Stimulated activated CD4-positive, alpha-beta T cell treated with anti-CD3 and anti-CD28 coated beads, Interleukin-2, amount 100 ng/mL, for 24 hours (primary cell): ENCODE measurements around the gene ACKR3.

Experiments used
- DNase-seq, 2 donors: peaks; one replicate each; pipeline ENCODE4 v3.0.0-alpha.2; 2020

The ACKR3 gene

GRCh38 chr2:236569573-236569973 is at the start of gene ACKR3:
TSS of gene ACKR3 (plus strand) at chr2:236569825. CDS start at chr2:236580466, 10,641 bp downstream.
- DNase-seq, result peak; percentile 61 to 66

DNA sequence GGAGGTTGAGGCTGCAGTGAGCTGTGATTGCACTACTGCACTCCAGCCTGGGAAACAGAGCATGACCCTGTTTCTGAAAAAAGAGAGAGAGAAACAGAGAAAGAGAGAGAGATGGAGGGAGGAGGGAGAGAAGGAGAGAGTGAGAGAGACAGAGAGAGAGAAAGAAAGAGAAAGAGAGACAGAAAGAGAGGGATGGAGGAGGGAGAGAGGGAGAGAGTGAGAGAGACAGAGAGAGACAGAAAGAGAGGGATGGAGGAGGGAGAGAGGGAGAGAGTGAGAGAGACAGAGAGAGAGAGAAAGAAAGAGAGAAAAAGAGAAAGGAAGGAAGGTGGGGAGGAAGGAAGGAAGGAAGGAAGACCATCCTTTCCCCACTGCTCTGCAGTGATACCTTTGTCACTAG is 48.1 kb upstream of the ACKR3 start:
- DNase-seq, result no peak

DNA sequence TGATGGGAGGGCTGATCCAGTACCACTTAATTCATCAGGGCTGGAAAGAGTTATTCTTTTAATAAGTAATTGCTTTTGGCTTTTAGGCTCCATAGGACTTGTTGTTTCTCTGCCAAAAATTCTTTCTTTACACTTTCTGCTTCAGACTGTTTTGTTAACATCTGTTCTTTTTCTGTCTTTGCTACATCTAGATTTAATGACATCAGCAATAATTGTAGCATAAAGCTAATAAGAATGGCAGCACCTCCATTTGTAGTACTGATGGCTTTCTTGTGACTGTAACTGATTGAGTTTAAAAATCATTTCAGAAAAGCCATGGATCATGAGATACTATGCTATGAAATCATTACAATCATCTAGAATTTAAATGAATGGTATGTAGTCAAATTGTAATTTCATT is 46.4 kb upstream of the ACKR3 start:
- no peak for DNase-seq

- DNase-seq, result no peak
Observed at GRCh38 chr2:236525411-236525997, 44.1 kb upstream of the ACKR3 start.

DNA sequence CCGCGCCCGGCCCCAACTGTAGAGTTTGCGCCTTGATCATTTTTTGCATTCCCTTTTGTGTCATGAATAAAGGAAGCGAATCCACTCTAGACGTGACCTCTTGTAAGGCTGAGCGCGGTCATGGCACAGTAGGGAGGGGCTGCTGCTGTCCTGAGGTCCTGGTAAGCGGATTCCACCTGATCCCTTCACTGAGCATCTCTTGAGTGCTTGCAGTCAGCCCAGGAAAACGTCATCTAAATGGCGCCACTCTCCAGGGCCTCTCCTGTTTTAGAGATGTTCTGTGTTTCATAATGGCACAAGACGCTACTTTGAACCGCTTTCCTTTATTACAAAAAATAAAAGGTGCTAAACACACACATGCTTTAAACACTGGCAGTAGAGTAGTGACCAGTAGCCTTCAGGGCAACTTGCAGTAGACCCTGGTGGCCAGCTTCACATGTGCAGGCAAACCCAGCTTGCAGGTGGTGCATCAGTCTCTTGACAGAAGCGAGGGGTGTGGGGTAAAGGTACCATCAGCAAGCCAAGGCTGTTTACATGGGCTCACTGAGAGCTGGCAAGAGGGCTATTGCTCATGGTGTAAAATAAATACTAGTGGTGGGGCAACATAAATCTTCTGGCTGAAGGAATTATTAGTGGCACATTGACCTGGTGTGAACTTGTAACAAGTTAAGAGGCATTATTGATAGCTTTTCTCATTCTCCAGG is 43.0 kb upstream of the ACKR3 start:
- DNase-seq, result no peak

DNA sequence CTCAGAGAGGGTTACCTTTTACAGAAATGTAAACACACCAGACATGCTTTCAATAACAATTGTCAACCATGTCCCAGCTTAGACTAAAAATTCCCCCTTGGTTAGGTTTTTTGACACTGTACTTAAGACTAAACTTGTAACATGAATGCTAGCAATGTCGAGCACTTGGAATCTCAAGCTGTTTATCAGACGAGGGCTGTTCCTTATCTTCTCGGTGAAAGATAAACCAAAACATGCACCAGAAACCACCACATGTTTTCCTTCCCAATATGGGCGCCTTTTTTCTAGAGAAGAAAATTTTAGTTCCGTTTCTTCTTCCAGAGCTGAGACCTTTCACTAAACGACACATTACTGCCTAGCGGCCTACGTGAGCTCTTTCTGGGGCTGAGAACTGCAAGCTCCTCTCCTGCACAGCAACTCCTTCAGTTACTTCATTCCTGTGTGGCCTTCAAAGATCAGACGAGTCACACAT is 42.4 kb upstream of the ACKR3 start:
- DNase-seq, result no peak

DNA sequence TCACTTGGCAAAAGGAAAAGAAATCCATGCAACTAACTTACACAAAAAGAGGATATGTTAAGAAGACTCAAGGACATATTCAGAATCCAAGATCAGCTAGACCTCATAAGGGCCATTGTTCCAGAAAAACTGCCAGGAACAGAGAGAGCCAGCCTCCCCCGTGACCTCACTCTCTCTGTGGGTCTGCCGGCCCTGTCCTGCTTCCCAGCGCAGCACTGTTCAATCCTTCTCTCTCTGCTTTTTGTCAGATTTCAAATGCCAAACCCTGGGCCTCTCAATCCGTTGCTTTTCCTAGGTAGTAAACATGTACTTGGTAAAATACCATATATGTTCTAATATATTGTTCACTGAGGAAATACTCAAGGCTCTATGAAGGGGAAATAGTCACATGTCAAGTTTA is 40.0 kb upstream of the ACKR3 start:
- no peak for DNase-seq

DNA sequence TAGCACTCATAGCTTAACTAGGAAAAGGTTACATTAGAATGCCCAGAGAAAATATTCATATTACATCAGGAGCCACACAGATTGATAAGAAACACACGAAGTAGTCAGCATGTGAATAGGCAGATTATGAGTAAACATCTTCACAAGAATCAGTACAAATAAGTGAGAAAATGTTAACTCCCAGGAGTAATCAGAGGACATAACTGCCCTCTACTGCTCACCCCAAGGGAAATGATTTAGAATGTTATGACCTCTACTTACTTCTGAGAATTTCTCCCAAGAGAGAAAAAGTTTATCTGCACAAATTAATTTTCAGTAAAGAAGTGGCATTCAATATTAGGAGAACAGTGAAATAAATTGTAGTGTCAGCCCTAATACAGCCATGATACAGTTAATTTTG is 39.1 kb upstream of the ACKR3 start:
- DNase-seq, result no peak

DNA sequence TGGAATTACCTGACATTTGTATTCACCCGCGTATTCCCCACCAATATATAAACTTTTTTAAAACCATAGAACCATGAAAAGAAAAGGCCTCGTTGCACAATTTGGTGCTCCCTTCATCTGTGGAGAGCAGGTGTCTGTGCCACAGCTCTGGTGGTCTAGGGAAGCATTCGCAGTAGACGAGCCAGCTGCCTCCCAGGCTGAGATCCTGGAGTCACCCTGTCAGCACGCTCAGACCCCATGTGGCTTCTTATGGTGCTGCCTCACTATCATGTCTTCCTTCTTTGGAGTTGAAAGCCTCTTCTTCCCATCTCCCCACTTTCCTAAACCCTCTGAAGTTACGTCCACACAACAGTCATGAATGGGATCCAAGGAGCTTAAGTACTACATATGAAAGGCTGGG is 38.4 kb upstream of the ACKR3 start:
- DNase-seq, result no peak

DNA sequence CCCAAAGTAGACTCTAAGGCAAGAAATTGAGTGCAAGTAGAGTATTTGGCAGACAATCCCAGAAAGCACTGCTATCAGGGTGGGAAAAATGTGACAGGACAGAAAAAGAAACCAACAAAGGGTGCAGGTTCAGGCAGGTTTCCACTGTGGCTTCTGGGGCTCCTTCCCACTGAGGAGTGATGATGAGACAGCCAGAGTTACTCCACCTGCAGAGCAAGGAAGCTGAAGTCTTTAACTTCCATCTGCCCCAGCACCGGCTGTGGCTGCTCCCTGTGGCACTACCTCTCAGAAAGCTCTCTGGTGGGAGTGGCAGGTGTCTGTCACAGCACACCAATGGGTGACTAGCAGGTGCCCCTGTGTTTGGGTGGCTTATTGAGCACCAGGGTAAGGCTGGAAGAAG is 37.6 kb upstream of the ACKR3 start:
- DNase-seq, result no peak

GRCh38 chr2:236533343-236533742 is 36.3 kb upstream of the ACKR3 start:
- no peak for DNase-seq

- no peak for DNase-seq
Observed at GRCh38 chr2:236535024-236535423, 34.6 kb upstream of the ACKR3 start.

GRCh38 chr2:236536727-236537398 is 32.8 kb upstream of the ACKR3 start:
- DNase-seq, result peak; percentile 49 to 54

- peak in 1 of 2 donors; percentile 17 for DNase-seq
Observed at GRCh38 chr2:236538242-236538641, 31.4 kb upstream of the ACKR3 start.

DNA sequence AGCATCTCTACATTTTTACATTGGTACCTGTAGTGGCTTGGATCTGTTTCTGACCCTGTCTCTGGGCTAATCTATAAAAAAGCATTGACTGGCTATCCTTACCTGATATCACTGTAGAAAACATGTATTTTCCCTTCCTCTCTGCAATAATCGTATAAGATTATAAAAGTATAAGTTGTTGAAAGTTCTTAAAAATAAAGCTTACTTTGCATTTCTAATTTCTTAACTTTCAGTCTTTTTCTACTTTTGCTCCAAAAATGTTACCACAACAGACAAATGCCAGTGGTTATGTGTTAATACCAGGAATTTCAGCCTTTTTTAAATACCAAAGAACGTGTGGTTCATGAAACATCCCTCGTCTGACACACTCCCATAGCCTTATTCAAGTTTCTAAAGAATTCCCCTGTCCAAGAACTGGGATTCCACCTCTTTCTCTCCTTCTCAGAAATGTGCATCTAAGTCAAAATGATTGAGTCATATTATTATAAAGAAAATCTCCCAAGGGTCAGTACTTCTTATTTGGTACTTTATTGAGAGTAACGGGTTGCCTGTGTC is 28.5 kb upstream of the ACKR3 start:
- no peak for DNase-seq

DNA sequence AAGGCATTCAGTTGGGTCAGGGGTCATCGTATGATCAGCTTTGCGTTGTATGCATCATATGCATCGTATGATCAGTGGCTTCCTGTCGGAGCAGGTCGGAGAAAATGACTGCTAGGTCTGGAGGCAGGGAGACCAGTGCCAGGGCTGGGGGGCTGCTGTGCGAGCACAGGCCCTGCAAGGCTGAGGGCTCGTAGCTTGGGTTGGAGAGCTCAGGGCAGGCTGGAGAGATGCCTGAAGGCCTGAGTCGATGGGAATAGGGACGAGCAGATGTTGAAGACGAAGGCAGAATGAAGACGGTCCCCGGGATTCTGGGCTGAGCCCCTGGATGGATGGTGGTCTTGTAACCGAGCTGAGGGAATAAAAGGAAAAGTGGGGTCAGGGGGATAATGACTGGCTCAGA is 25.3 kb upstream of the ACKR3 start:
- DNase-seq, result no peak

DNA sequence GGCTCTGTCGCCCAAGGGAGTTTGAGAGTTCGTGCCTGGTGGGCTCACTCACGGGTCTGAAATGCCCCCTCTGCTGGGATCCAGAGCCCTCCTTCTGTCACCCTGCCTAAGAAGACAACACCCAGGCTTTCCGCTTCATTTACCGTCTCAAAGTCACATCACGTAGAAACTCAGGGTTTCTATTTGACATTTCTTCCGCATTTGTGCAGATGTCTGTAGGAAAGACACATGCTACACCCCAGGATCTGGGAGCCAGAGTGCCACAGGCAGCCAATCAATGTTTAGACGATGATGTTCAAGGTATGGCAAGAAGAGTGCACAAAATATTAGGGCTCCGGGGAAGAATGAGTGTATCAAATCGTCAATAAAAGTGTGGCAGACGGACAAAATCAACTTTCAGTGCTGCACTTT is 24.4 kb upstream of the ACKR3 start:
- DNase-seq, result no peak

GRCh38 chr2:236545814-236546480 is 23.7 kb upstream of the ACKR3 start:
- peak in 1 of 2 donors; percentile 17 for DNase-seq

GRCh38 chr2:236546561-236547002 is 23.0 kb upstream of the ACKR3 start:
- peak; percentile 36 to 41 for DNase-seq

DNA sequence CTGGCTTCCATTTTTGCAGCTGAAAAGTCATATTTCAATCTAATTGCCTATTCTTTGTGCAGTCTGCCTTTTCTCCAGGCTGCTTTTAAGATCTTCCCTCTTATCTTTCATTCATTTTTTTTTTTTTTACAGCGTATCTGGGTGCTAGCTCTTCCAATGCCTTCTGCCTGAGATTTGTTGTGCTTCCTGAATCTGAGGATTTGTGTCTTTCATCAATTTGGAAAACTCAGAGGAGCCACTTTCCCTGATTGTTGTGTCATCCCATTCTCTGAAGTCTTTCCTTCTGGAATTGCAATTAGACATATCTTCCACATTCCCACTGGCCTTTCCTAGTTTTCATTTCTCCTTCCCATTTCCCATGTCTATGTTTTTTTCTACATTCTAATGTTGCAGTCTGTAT is 21.9 kb upstream of the ACKR3 start:
- DNase-seq, result no peak

- DNase-seq, result no peak
Observed at GRCh38 chr2:236548179-236548921, 21.3 kb upstream of the ACKR3 start.

GRCh38 chr2:236549165-236549564 is 20.5 kb upstream of the ACKR3 start:
- no peak for DNase-seq
